IPS-15b (cell line): ENCODE data around the gene WT1.

ENCODE experiments used
- H3K27me3 ChIP-seq: one replicate; pipeline ENCODE4 v1.6.1; 2013; ENCODE audit warnings: low read length; ENCODE audit not compliant: control insufficient read depth, insufficient read depth
- H3K36me3 ChIP-seq: one replicate; pipeline ENCODE4 v1.6.1; 2013; ENCODE audit warnings: low read length; ENCODE audit not compliant: control insufficient read depth, insufficient read depth
- H3K4me1 ChIP-seq: one replicate; pipeline ENCODE4 v1.6.1; 2013; ENCODE audit warnings: mild to moderate bottlenecking, low read length; ENCODE audit not compliant: control insufficient read depth, insufficient read depth
- H3K4me3 ChIP-seq: one replicate; pipeline ENCODE4 v1.5.1; 2013; ENCODE audit warnings: low read depth, low read length
- H3K9ac ChIP-seq: one replicate; pipeline ENCODE4 v1.6.1; 2013; ENCODE audit warnings: low read depth, mild to moderate bottlenecking, low read length
- H3K9me3 ChIP-seq: one replicate; pipeline ENCODE4 v1.6.1; 2013; ENCODE audit warnings: mild to moderate bottlenecking, low read length; ENCODE audit not compliant: control insufficient read depth, insufficient read depth

The WT1 gene

DNA sequence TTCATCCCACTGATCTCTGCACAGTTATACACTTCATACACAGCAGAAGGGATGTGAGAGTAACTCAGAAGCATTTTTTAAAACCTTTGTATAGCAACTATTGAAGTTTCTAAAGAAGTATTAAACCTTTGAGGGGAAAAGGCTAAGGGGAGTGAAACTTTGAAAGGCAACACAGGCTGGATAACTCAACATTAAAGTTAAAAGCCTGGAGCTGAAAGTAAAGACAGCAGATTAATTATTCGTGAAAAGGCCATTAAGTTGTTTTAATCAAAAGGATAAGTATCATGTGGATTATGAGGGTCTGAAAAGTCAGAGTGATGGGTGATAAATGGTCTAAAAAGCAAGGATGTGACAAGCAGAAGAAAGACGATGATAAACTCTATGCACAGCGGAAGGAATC is 17.5 kb downstream of the WT1 start:
- no peaks in the 10 kb centered on the region for H3K36me3 ChIP-seq
- no peaks in the 10 kb centered on the region for H3K9me3 ChIP-seq
- H3K9ac ChIP-seq, result no peak overlapping the region
- peaks cover 14% of the 10 kb centered on the region for H3K27me3 ChIP-seq
- H3K4me3 ChIP-seq, result no peak overlapping the region
- peaks cover 6% of the 10 kb centered on the region for H3K4me1 ChIP-seq

DNA sequence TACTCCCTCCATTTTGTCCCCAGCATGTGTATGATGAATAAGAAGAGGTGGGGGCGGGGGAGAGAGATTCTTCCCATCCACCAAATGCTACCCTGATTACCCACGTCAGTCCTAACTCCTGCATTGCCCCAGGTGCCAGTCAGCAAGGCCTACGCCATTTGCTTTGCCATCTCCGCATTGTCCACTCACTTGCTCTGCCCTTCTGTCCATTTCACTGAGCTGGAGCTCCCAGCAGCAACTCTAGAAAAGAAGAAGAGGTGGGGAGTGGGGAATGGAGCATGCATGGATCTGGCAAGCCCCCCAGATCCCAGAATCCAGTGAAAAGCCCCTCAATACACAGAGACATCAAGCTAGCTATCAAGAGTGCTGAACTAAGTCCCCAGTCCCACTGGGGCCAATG is 19.0 kb downstream of the WT1 start:
- H3K9ac ChIP-seq, result no peak overlapping the region
- no peaks in the 10 kb centered on the region for H3K36me3 ChIP-seq
- peaks cover 6% of the 10 kb centered on the region for H3K4me1 ChIP-seq
- peaks cover 6% of the 10 kb centered on the region for H3K27me3 ChIP-seq
- no peaks in the 10 kb centered on the region for H3K9me3 ChIP-seq
- no peak overlapping the region for H3K4me3 ChIP-seq

DNA sequence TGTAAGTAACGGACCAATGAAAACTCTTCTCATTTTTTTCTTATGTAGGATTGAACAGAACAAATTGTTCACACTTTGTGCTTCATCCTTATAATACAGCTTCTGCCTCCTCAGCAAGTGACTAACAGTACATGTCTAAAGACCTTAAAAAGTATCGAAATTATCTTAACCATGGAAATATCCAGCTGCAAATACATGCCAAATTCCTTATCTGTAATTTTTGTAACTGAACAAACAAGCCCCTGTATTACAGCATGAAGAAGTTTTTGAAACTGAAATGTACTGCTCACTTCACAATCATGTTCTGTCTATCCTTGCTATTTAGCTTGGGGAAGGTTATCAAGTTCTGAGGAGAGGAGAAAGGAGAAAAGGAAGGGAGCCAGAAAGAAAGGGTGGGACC is 20.4 kb downstream of the WT1 start:
- Histone ChIP-seq H3K4me1 (peaks cover 6% of the 10 kb centered on the region), H3K36me3 (no peaks in the 10 kb centered on the region), H3K9me3 (no peaks in the 10 kb centered on the region), H3K27me3 (no peaks in the 10 kb centered on the region), H3K9ac (no peak overlapping the region), H3K4me3 (no peak overlapping the region)

DNA sequence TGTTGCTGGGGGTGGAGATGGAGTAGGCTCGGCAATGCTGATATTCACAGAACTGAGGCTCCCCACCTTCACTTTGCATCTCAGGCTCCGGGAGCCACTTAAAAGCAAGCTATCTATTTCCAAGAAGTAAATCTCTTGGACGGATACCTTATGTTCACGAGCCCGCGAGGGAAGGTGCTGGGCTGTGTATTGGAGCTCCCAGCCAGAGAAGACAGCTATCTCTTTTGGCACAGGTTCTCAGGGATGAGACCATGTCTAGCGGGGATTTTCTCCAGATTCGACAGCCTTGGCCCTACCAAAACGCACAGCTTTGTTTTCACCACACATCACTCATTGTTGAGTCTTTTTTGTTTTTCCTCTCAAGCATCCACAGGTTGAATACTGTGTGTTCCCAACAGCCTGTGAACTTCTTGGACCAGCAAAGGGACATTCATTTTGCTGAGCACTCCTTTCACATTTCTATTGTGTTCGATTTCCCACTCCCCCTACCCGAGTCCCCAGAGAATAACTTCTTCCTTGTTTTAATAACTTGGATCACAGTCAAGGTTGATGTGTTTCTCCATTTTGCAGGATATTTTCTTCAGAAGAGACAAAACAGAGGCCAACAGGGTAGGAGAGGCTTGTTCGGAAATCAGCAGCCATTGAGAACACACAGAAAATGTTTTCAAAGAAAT is 23.3 kb downstream of the WT1 start:
- H3K4me3 ChIP-seq, result no peak overlapping the region

DNA sequence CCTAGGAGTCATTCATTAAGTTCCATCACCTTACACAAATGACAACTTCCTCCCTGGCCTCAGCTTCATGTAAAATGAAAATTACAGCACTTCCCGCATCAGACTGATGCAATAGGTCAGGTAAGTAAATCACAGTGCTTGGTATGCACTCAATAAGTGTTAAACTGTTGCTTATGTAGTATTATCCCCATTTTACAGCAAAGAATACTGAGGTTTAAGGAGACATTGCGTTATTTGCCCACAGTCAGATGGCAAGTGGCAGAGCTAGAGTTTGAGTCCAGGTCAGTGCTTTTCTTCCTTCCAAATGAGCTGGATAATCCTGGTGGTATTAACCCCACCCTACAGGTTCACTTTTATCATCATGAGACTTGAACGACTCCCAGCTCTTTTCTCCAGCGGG is 29.7 kb downstream of the WT1 start:
- H3K4me1 ChIP-seq, result no peaks in the 10 kb centered on the region
- H3K4me3 ChIP-seq, result no peak overlapping the region
- H3K9me3 ChIP-seq, result no peaks in the 10 kb centered on the region
- H3K9ac ChIP-seq, result no peak overlapping the region
- no peaks in the 10 kb centered on the region for H3K36me3 ChIP-seq
- no peaks in the 10 kb centered on the region for H3K27me3 ChIP-seq

More for the DNA sequence above, 23.3 kb downstream of the WT1 start:
- Histone ChIP-seq H3K9ac (no peak overlapping the region), H3K9me3 (no peaks in the 10 kb centered on the region), H3K36me3 (no peaks in the 10 kb centered on the region), H3K27me3 (no peaks in the 10 kb centered on the region), H3K4me1 (no peaks in the 10 kb centered on the region)

DNA sequence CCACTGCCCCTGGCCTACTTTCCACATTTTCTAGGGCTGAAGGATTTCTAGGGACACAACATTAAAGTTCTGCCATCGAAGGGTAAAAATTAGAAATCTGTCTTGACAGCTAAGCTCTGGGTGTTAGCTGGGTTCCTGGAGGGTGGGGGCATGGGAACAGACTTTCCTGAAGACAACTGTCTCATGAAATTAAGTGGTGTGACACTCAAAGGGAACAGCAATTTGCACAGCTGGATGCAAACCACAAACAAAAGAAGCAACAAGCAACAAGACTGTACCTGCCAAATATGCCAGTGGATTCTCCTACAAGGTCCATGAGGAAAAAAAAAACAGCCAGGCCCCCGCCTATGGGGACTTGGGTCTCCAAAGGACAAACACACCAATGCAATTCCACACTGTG is 32.5 kb downstream of the WT1 start:
- Histone ChIP-seq H3K9me3 (no peaks in the 10 kb centered on the region), H3K27me3 (peaks cover 7% of the 10 kb centered on the region), H3K9ac (no peak overlapping the region), H3K4me3 (no peak overlapping the region), H3K36me3 (no peaks in the 10 kb centered on the region), H3K4me1 (no peaks in the 10 kb centered on the region)

DNA sequence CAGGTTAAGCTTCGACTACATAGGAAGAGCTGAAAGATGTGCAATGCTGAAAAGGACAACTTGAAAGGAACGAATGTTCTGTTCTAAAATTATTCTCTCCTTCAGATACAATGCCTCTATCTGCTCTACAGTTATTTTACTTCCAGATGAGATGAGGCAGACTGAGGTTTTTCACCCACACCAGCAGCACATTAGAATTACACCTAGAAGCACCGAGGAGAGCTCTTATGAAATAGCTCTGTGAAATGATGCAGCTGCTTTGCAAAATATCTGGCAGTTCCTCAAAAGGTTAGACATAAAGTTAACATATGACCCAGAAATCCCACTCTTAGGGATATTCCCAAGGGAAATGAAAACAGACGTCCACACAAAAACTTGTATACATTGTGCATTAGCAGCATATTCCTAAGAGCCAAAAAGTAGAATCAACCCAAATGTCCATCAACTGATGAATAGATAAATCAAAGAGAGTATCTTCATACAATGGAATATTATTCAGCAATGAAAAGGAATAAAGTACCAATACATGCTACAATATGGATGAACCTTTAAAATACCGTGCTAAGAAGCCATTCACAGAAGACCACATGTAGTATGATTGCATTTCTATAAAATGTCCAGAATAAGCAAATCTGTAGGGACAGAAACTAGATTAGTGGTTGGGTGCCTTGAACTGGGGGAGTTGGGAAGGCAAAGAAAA is 34.5 kb downstream of the WT1 start:
- Histone ChIP-seq H3K27me3 (peaks cover 7% of the 10 kb centered on the region), H3K4me1 (no peaks in the 10 kb centered on the region), H3K36me3 (no peaks in the 10 kb centered on the region), H3K9me3 (no peaks in the 10 kb centered on the region), H3K4me3 (no peak overlapping the region), H3K9ac (no peak overlapping the region)

DNA sequence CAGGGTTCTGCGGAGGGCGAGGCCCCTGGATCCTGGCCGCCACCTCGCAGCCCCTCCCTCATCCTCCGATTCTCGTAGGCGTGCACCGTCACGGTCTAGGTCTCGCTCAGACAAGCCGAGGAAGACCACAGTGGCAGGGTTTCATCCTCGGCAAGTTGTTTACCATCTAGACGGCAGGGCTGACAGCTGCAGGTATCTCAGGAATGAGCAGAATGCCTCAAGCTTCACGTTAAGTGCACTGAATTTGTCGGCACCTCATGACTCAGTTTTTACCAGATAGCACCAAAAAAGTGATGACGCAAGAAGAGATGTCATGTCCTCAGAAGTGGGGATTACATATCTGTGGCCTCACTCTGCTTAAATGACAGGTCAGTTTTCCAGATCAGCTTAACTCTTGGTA is 35.1 kb downstream of the WT1 start:
- Histone ChIP-seq H3K9ac (no peak overlapping the region), H3K36me3 (no peaks in the 10 kb centered on the region), H3K27me3 (peaks cover 7% of the 10 kb centered on the region), H3K9me3 (no peaks in the 10 kb centered on the region), H3K4me1 (no peaks in the 10 kb centered on the region), H3K4me3 (no peak overlapping the region)

DNA sequence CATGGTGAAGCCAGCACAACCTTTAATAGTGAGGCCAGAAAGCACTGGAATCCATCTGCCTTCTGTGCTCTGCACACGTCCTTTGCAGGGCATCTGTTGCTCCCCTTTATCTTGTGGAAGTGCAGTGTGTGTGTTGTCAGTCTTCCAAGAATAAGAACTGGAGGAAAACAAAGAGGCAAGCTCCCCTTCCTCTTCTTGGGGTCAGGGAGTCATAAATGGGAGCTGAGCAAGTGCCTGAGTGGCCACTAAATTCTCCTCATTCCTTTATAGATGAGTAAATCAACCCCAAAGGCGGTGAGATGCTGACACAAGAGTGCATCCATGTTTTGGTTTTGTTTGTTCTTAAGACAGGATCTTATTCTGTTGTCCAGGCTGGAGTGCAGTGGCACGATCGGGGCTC is 38.3 kb downstream of the WT1 start:
- H3K9ac ChIP-seq, result no peak overlapping the region
- H3K4me1 ChIP-seq, result no peaks in the 10 kb centered on the region
- no peak overlapping the region for H3K4me3 ChIP-seq
- H3K9me3 ChIP-seq, result no peaks in the 10 kb centered on the region
- H3K27me3 ChIP-seq, result peaks cover 7% of the 10 kb centered on the region
- H3K36me3 ChIP-seq, result no peaks in the 10 kb centered on the region

DNA sequence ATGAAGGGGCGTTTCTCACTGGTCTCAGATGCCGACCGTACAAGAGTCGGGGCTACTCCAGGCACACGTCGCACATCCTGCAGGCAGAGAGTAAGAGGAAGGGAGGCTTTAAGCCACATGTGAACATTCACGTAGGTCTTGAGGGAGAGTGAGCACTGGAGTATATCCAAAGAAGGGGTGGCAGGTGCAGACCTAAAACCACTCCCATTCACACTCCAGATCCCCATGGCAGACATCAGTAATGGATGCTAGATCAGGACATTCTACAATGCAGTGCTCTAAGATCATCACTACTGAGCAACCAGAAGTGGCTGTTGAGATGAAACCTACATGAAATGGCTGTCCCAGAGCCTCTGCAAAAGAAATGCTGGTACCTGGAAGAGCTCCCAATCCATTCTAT is 39.0 kb downstream of the WT1 start:
- H3K9me3 ChIP-seq, result no peaks in the 10 kb centered on the region
- no peak overlapping the region for H3K4me3 ChIP-seq
- no peaks in the 10 kb centered on the region for H3K36me3 ChIP-seq
- peaks cover 7% of the 10 kb centered on the region for H3K27me3 ChIP-seq
- H3K4me1 ChIP-seq, result no peaks in the 10 kb centered on the region
- no peak overlapping the region for H3K9ac ChIP-seq

DNA sequence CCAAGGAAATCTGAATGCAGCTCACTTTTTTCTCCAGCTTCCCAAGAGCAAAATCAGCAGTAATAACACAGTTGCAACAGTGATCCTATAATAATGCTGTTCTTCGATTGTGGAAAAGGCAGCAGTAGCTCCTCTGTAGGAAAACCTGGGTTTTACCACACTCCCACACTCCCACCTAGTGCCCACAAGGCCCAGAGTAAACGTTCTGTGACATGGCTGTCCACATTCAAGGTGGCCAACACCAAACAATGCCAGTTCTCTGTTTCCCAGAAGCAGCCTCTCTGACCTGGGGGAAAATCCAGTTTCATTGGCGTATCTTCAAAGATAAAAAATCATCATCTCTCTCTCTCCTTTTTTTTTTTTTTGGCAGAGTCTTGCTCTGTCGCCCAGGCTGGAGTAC is 40.2 kb downstream of the WT1 start:
- no peak overlapping the region for H3K9ac ChIP-seq
- H3K27me3 ChIP-seq, result peaks cover 4% of the 10 kb centered on the region
- H3K4me3 ChIP-seq, result no peak overlapping the region
- H3K9me3 ChIP-seq, result no peaks in the 10 kb centered on the region
- H3K36me3 ChIP-seq, result no peaks in the 10 kb centered on the region
- H3K4me1 ChIP-seq, result no peaks in the 10 kb centered on the region

DNA sequence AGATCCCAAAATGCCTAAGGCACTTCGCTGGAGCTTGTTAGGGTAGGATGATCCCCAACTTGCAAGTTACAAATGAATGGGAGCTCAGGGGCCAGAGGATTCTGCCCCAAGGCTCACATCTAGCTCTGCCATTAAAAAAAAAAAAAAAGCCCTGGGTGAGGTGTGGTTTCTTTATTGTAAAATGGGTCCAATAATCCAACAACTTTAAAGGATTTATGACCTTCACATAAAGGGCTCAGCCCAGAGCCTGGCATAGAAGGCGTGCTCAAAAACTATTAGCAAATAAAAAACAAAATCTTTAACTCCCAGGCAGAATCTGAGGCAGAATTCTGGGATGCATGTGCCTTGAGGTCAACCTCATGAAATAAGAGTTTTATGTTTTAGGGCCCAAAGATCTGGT is 42.5 kb downstream of the WT1 start:
- H3K4me3 ChIP-seq, result no peak overlapping the region
- H3K36me3 ChIP-seq, result no peaks in the 10 kb centered on the region
- H3K9ac ChIP-seq, result no peak overlapping the region
- H3K4me1 ChIP-seq, result no peaks in the 10 kb centered on the region
- no peaks in the 10 kb centered on the region for H3K27me3 ChIP-seq
- no peaks in the 10 kb centered on the region for H3K9me3 ChIP-seq
